SU-DHL-6 (cell line): ENCODE data around the gene KCNA2.
A peak's percentile ranks its signal among the peaks of the same experiment; 100 is the strongest.

Experiments used
- H2AFZ ChIP-seq: fragments of 200-600 bp; sonication (generic); 2 replicates; pipeline ENCODE4 v1.6.1; 2014; ENCODE audit warnings: low read depth, mild to moderate bottlenecking, moderate library complexity, mixed read lengths, antibody characterized with exemption, low read length; ENCODE audit not compliant: severe bottlenecking
- H3F3A ChIP-seq: fragments of 200-600 bp; shearing (Covaris generic); 2 replicates; pipeline ENCODE4 v1.6.0; 2016; ENCODE audit warnings: antibody characterized with exemption, mild to moderate bottlenecking; ENCODE audit not compliant: insufficient read depth
- H3K27ac ChIP-seq: fragments of 200-600 bp; sonication (generic); 2 replicates; pipeline ENCODE4 v1.5.1; 2016; ENCODE audit warnings: low read depth, mild to moderate bottlenecking, low read length, moderate library complexity, mixed read lengths
- H3K27me3 ChIP-seq: fragments of 200-600 bp; sonication (generic), shearing (Covaris generic); 2 replicates; pipeline ENCODE4 v1.6.0; 2014; ENCODE audit warnings: mild to moderate bottlenecking, low read length
- H3K36me3 ChIP-seq: fragments of 200-600 bp; sonication (generic); 2 replicates; pipeline ENCODE4 v1.6.1; 2014; ENCODE audit warnings: mild to moderate bottlenecking, low read length, mixed read lengths
- H3K4me2 ChIP-seq: fragments of 300-600, 200-600 bp; shearing (Covaris generic), sonication (generic); 2 replicates; pipeline ENCODE4 v1.6.0; 2014; ENCODE audit warnings: low read length, low read depth, mild to moderate bottlenecking; ENCODE audit not compliant: poor library complexity, severe bottlenecking
- H3K4me3 ChIP-seq: fragments of 200-600 bp; sonication (generic); 2 replicates; pipeline ENCODE4 v1.5.1; 2014; ENCODE audit warnings: antibody characterized with exemption, low read length, mild to moderate bottlenecking, mixed read lengths; ENCODE audit not compliant: insufficient read depth, poor library complexity, severe bottlenecking
- H3K79me2 ChIP-seq: fragments of 200-600 bp; sonication (generic); 2 replicates; pipeline ENCODE4 v1.6.1; 2014; ENCODE audit warnings: mild to moderate bottlenecking, low read length, moderate library complexity; ENCODE audit not compliant: insufficient read depth
- H3K9ac ChIP-seq: fragments of 200-600 bp; sonication (generic); 2 replicates; pipeline ENCODE4 v1.7.0; 2014; ENCODE audit warnings: mild to moderate bottlenecking, low read length
- H3K9me2 ChIP-seq: fragments of 200-600 bp; sonication (generic); replicated peaks from 2 replicates; pipeline ENCODE4 v1.6.1; 2014; ENCODE audit warnings: low read length; ENCODE audit not compliant: insufficient read depth
- H3K9me3 ChIP-seq: fragments of 200-600 bp; sonication (generic); 2 replicates; pipeline ENCODE4 v1.6.1; 2014; ENCODE audit warnings: low read length, mixed read lengths; ENCODE audit not compliant: insufficient read depth
- H4K20me1 ChIP-seq: fragments of 200-600 bp; sonication (generic); 2 replicates; pipeline ENCODE4 v1.6.1; 2014; ENCODE audit warnings: low read depth, mild to moderate bottlenecking, antibody characterized with exemption, low read length, moderate library complexity, mixed read lengths
- CTCF ChIP-seq: fragments of 200-600 bp; sonication (generic); IDR thresholded peaks from one replicate; pipeline ENCODE4 v1.5.1; 2017; ENCODE audit warnings: antibody characterized with exemption, mild to moderate bottlenecking, low read length, moderate library complexity; ENCODE audit not compliant: insufficient read depth, poor library complexity, severe bottlenecking
- EZH2phosphoT487 ChIP-seq: fragments of 200-600 bp; sonication (generic), shearing (Covaris generic); conservative IDR thresholded peaks from 2 replicates; pipeline ENCODE4 v1.6.1; 2018; ENCODE audit warnings: mild to moderate bottlenecking, antibody characterized with exemption, low read length, moderate library complexity, mixed read lengths

Gene KCNA2

GRCh38 chr1:110633646-110634030 is 27.5 kb upstream of the KCNA2 start:
- no peak overlapping the region for H2AFZ ChIP-seq
- H3K27ac ChIP-seq, result no peak overlapping the region
- H3K9me2 ChIP-seq, result no peaks in the 10 kb centered on the region
- TF ChIP-seq CTCF, result no peak
- H3K27me3 ChIP-seq, result no peaks in the 10 kb centered on the region
- H3K36me3 ChIP-seq, result no peaks in the 10 kb centered on the region
- H3F3A ChIP-seq, result no peaks in the 10 kb centered on the region
- no peaks in the 10 kb centered on the region for H4K20me1 ChIP-seq
- H3K9me3 ChIP-seq, result no peaks in the 10 kb centered on the region
- H3K4me2 ChIP-seq, result no peak overlapping the region
- no peaks in the 10 kb centered on the region for H3K79me2 ChIP-seq
- H3K9ac ChIP-seq, result no peak overlapping the region
- no peak overlapping the region for H3K4me3 ChIP-seq

- no peaks in the 10 kb centered on the region for H3K36me3 ChIP-seq
- H3K9me2 ChIP-seq, result no peaks in the 10 kb centered on the region
Observed at GRCh38 chr1:110631836-110632620, 25.9 kb upstream of the KCNA2 start.

GRCh38 chr1:110630839-110631663 is 24.9 kb upstream of the KCNA2 start:
- Histone ChIP-seq H3K27me3 (no peaks in the 10 kb centered on the region), H3K36me3 (no peaks in the 10 kb centered on the region), H3K9ac (no peak overlapping the region), H3K4me3 (no peak overlapping the region), H4K20me1 (no peaks in the 10 kb centered on the region), H3K27ac (peak overlapping the region; percentile 18; the same call in 1 of the 2 replicates), H3K9me3 (no peaks in the 10 kb centered on the region), H3F3A (no peaks in the 10 kb centered on the region), H2AFZ (no peak overlapping the region), H3K9me2 (no peaks in the 10 kb centered on the region), H3K79me2 (no peaks in the 10 kb centered on the region), H3K4me2 (peak overlapping the region; percentile 11)
- TF ChIP-seq CTCF (peak; percentile 88), EZH2phosphoT487 (no peak)

More at GRCh38 chr1:110631836-110632620, 25.9 kb upstream of the KCNA2 start:
- H3K9ac ChIP-seq, result no peak overlapping the region
- no peaks in the 10 kb centered on the region for H4K20me1 ChIP-seq
- H3K27me3 ChIP-seq, result no peaks in the 10 kb centered on the region
- TF ChIP-seq EZH2phosphoT487, result no peak
- no peak for TF ChIP-seq CTCF
- no peaks in the 10 kb centered on the region for H3K79me2 ChIP-seq
- no peaks in the 10 kb centered on the region for H3K9me3 ChIP-seq
- H3F3A ChIP-seq, result no peaks in the 10 kb centered on the region
- H3K4me3 ChIP-seq, result no peak overlapping the region
- H2AFZ ChIP-seq, result no peak overlapping the region
- no peak overlapping the region for H3K27ac ChIP-seq
- H3K4me2 ChIP-seq, result no peak overlapping the region
